Activated T-helper 1 cell treated with anti-CD3 and anti-CD28 coated beads, Interleukin-12 subunit alpha, Interleukin-12 subunit beta, Interleukin-2, Interleukin-4 antibody, amounts not matched to agents 30 ng/mL and 10 ng/mL and 1 ng/mL, durations not matched to agents 14 hours and 24 hours and 36 hours (primary cell): ENCODE results near the gene TICAM2. TPM values are rescaled to one million over a fixed set of nuclear protein-coding genes. Genes with fewer than 3 reads are reported as not detected.
A peak's percentile ranks its signal among the peaks of the same experiment; 100 is the strongest.

Experiments used
- DNase-seq: peaks from one replicate; pipeline ENCODE4 v3.0.0; 2021; ENCODE audit warnings: low spot score
- H3K27ac Mint-ChIP-seq: one replicate; pipeline ENCODE4 v1.8.0; 2021; ENCODE audit warnings: mild to moderate bottlenecking, mixed read lengths
- H3K27me3 Mint-ChIP-seq: one replicate; pipeline ENCODE4 v1.8.0; 2022; ENCODE audit warnings: mild to moderate bottlenecking, moderate library complexity, mixed read lengths; ENCODE audit not compliant: insufficient read depth
- H3K36me3 Mint-ChIP-seq: one replicate; pipeline ENCODE4 v1.8.0; 2021; ENCODE audit warnings: low read depth, mixed read lengths
- H3K4me1 Mint-ChIP-seq: one replicate; pipeline ENCODE4 v1.8.0; 2021; ENCODE audit warnings: low read depth, mixed read lengths
- H3K4me3 Mint-ChIP-seq: one replicate; pipeline ENCODE4 v1.8.0; 2021; ENCODE audit warnings: mild to moderate bottlenecking, moderate library complexity, mixed read lengths
- H3K9me3 Mint-ChIP-seq: one replicate; pipeline ENCODE4 v1.8.0; 2021; ENCODE audit warnings: mixed read lengths
- intact Hi-C: fragments of 100-400 bp; cut with micrococcal nuclease; formaldehyde crosslinking; loops from one replicate; pipeline ENCODE4 v1.15.1; 2024
- total RNA-seq: library from RNA; stranded (reverse); gene quantifications from 2 replicates; pipeline ENCODE4 v1.2.3, GENCODE V29; 2022

Gene TICAM2
- total RNA-seq, 1 donor from 2014 or later: 1.1 TPM

DNA sequence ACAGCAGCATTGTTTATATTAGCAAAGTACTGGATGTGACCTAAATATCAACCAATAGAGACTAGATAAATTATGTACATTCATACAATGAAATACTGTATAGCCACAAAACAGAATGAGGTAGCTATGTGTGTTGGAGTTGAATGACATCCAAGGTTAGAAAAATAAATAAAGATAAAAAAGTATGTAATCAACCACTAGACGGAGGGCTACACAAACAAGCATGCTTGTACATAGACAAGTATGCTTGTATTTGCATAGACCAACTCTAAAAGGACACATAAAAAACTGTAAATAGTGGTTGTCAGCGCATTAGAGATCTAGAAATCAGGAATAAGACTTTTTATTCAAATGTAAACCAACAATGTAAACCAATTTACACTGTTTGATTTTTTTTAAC is 60.7 kb downstream of the TICAM2 start:
- no peak overlapping the region for H3K27ac Mint-ChIP-seq
- H3K9me3 Mint-ChIP-seq: peaks cover 10% of the 10 kb centered on the region
- no peak for DNase-seq
- H3K4me1 Mint-ChIP-seq: peaks cover 76% of the 10 kb centered on the region
- intact Hi-C loops: loop anchor here (1.0 to 5.0 kb wide), 2 partner anchors 9 to 164 kb away; no protein-coding TSS in a partner anchor
- H3K4me3 Mint-ChIP-seq: peak overlapping the region; percentile 99
- peaks cover 62% of the 10 kb centered on the region for H3K36me3 Mint-ChIP-seq
- H3K27me3 Mint-ChIP-seq: no peaks in the 10 kb centered on the region

GRCh38 chr5:115535479-115536035 is 66.7 kb downstream of the TICAM2 start:
- no peak for DNase-seq
- H3K4me1 Mint-ChIP-seq: peaks cover 76% of the 10 kb centered on the region
- no peaks in the 10 kb centered on the region for H3K9me3 Mint-ChIP-seq
- H3K27ac Mint-ChIP-seq: no peak overlapping the region
- intact Hi-C loops: no loop called here
- no peak overlapping the region for H3K4me3 Mint-ChIP-seq
- H3K27me3 Mint-ChIP-seq: no peaks in the 10 kb centered on the region
- peaks cover 57% of the 10 kb centered on the region for H3K36me3 Mint-ChIP-seq

- peaks cover 39% of the 10 kb centered on the region for H3K36me3 Mint-ChIP-seq
- no peaks in the 10 kb centered on the region for H3K27me3 Mint-ChIP-seq
- H3K27ac Mint-ChIP-seq: no peak overlapping the region
- no peak overlapping the region for H3K4me3 Mint-ChIP-seq
- peaks cover 65% of the 10 kb centered on the region for H3K4me1 Mint-ChIP-seq
- H3K9me3 Mint-ChIP-seq: no peaks in the 10 kb centered on the region
- intact Hi-C loops: loop anchor here (1.0 kb wide), 1 partner anchor 10 kb away; no protein-coding TSS in a partner anchor
- DNase-seq: no peak
These were observed 69.8 kb downstream of the TICAM2 start for GRCh38 chr5:115532517-115532916.

DNA sequence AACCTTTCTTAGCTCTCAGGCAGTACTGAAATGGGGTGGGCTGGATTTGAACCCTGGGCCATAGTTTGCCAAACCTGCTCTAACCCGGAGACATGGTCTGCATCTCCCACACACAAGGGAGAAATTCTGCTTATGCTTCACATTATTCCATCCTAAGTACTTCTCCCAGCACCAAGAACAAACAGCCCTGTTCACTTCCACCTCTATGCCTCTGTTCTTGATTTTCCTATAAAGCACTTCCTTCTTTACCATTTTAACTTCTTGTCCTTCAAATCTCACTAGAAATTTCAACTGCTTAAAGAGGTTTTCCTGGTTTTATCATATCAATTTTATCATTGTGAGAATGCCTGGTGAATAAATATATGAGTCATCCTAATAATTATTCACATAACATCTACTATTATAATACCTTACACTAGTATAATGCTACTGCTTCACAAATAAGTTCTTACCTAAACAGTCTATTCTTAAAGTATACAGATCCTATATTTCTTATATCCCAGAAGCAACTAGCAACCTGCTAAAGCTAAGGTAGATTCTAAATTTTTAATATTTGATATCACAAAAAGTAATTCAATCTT is 70.4 kb downstream of the TICAM2 start:
- H3K4me3 Mint-ChIP-seq: no peak overlapping the region
- H3K27me3 Mint-ChIP-seq: no peaks in the 10 kb centered on the region
- peaks cover 34% of the 10 kb centered on the region for H3K36me3 Mint-ChIP-seq
- no peak overlapping the region for H3K27ac Mint-ChIP-seq
- intact Hi-C loops: loop anchor here (1.0 kb wide), 1 partner anchor 10 kb away; no protein-coding TSS in a partner anchor
- DNase-seq: no peak
- no peaks in the 10 kb centered on the region for H3K9me3 Mint-ChIP-seq
- peaks cover 59% of the 10 kb centered on the region for H3K4me1 Mint-ChIP-seq

- no peak overlapping the region for H3K4me3 Mint-ChIP-seq
- H3K27me3 Mint-ChIP-seq: no peaks in the 10 kb centered on the region
- H3K27ac Mint-ChIP-seq: no peak overlapping the region
- H3K4me1 Mint-ChIP-seq: peaks cover 54% of the 10 kb centered on the region
- no peaks in the 10 kb centered on the region for H3K9me3 Mint-ChIP-seq
- intact Hi-C loops: no loop called here
- DNase-seq: no peak
- peaks cover 30% of the 10 kb centered on the region for H3K36me3 Mint-ChIP-seq
These were observed 70.9 kb downstream of the TICAM2 start for GRCh38 chr5:115531380-115531779.

- intact Hi-C loops: no loop called here
- Mint-ChIP-seq H3K36me3 (peaks cover 24% of the 10 kb centered on the region), H3K4me1 (peaks cover 45% of the 10 kb centered on the region)
These were observed 71.9 kb downstream of the TICAM2 start for GRCh38 chr5:115530426-115530825.

More at GRCh38 chr5:115530426-115530825, 71.9 kb downstream of the TICAM2 start:
- DNase-seq: no peak
- Mint-ChIP-seq H3K27me3 (no peaks in the 10 kb centered on the region), H3K4me3 (no peak overlapping the region), H3K27ac (no peak overlapping the region), H3K9me3 (no peaks in the 10 kb centered on the region)

Other genes with a start within 250 kb of the TICAM2 start
- gene FEM1C, start 57.7 kb downstream of the TICAM2 start, total RNA-seq: 13.9 and 14.5 TPM in 2 replicates
- gene TMED7, start 23.6 kb upstream of the TICAM2 start, total RNA-seq: 43.4 and 44.0 TPM in 2 replicates
- gene CDO1, start 214.2 kb upstream of the TICAM2 start, total RNA-seq: 0.49 and 0.66 TPM in 2 replicates
- gene ATG12, start 239.1 kb upstream of the TICAM2 start, total RNA-seq: 29.6 and 37.4 TPM in 2 replicates
- gene AP3S1, start 239.5 kb upstream of the TICAM2 start, total RNA-seq: 49.7 and 53.5 TPM in 2 replicates